ENCODE results near the gene INSIG1. TPM values are rescaled to one million over a fixed set of nuclear protein-coding genes. Genes with fewer than 3 reads are reported as not detected.

The INSIG1 gene
- total RNA-seq, 1 experiment from 2014 or later, result 103 TPM

DNA sequence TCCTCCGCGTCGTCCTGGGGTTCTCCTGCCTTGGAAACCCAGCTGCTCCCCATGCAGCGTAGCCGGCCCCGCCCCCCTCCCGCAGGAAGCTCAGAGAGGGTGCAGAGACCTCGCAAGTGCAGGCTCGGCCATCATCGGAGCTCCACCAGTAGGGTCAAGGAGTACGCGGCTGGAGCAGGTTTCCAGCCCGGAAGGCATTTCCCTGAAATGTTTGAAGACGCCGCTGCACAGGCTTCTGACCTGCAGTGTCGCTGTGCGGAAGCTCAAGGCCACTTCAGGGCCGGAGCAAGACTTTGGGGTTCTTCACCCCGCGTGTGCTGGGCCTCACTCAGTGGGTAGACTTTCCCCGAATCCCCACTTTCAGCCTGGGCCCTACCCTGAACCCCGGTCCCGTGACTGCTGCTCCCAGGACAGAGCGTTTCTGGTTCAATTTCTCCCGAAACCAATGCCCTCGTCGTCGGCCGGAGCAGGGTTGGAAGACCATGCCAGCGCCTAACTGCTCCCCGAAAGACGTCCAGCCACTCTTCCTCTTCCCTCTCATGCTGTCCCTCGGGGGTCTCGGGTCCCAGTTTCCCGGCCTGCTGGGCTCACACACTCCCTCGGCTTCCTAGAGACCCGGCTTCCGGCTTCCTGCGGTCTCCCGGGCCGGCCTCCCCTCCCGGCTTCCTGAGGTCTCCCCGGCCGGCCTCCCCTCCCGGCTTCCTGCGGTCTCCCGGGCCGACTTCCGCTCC lies 52.1 kb downstream of the INSIG1 start:
- no peak for DNase-seq
- Histone ChIP-seq H3K27me3 (ENCODE audit: insufficient read depth, low read depth) (peaks cover 58% of the 10 kb centered on the region), H3K36me3 (ENCODE audit: low read depth) (no peaks in the 10 kb centered on the region), H3K79me2 (ENCODE audit: low read depth) (no peaks in the 10 kb centered on the region), H3K9me2 (ENCODE audit: insufficient read depth) (no peaks in the 10 kb centered on the region), H3K27ac (no peak overlapping the region), H4K20me1 (ENCODE audit: insufficient read depth) (no peaks in the 10 kb centered on the region), H3K4me2 (no peak overlapping the region), H3F3A (ENCODE audit: insufficient read depth, low read depth) (no peaks in the 10 kb centered on the region), H3K4me3 (no peak overlapping the region), H3K4me1 (replicated peaks; ENCODE audit: insufficient read depth) (peaks cover 4% of the 10 kb centered on the region), H2AFZ (no peak overlapping the region), H3K9me3 (ENCODE audit: insufficient read depth, low read depth) (no peaks in the 10 kb centered on the region)
- no peak for TF ChIP-seq EZH2 (IDR thresholded peaks at IDR 0.05; ENCODE audit: low read depth)
- TF ChIP-seq, protein P1, sequence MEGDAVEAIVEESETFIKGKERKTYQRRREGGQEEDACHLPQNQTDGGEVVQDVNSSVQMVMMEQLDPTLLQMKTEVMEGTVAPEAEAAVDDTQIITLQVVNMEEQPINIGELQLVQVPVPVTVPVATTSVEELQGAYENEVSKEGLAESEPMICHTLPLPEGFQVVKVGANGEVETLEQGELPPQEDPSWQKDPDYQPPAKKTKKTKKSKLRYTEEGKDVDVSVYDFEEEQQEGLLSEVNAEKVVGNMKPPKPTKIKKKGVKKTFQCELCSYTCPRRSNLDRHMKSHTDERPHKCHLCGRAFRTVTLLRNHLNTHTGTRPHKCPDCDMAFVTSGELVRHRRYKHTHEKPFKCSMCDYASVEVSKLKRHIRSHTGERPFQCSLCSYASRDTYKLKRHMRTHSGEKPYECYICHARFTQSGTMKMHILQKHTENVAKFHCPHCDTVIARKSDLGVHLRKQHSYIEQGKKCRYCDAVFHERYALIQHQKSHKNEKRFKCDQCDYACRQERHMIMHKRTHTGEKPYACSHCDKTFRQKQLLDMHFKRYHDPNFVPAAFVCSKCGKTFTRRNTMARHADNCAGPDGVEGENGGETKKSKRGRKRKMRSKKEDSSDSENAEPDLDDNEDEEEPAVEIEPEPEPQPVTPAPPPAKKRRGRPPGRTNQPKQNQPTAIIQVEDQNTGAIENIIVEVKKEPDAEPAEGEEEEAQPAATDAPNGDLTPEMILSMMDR (conservative IDR thresholded peaks at IDR 0.05), result no peak
- CTCF ChIA-PET, result no interaction called here
- POLR2A ChIA-PET (ENCODE audit: unreplicated experiment), result no interaction called here
- intact Hi-C loops (cut with micrococcal nuclease; ENCODE audit: unreplicated experiment), result no loop called here
- no TSS peak for BruUV-seq (replicated peaks)

- Histone ChIP-seq H3K79me2 (ENCODE audit: low read depth) (no peaks in the 10 kb centered on the region), H3F3A (ENCODE audit: insufficient read depth, low read depth) (no peaks in the 10 kb centered on the region), H3K9me2 (ENCODE audit: insufficient read depth) (no peaks in the 10 kb centered on the region), H3K9me3 (ENCODE audit: insufficient read depth, low read depth) (no peaks in the 10 kb centered on the region), H3K27me3 (ENCODE audit: insufficient read depth, low read depth) (peaks cover 73% of the 10 kb centered on the region), H2AFZ (no peak overlapping the region), H3K4me2 (no peak overlapping the region), H4K20me1 (ENCODE audit: insufficient read depth) (no peaks in the 10 kb centered on the region), H3K27ac (no peak overlapping the region), H3K4me3 (no peak overlapping the region), H3K4me1 (replicated peaks; ENCODE audit: insufficient read depth) (no peaks in the 10 kb centered on the region), H3K36me3 (ENCODE audit: low read depth) (no peaks in the 10 kb centered on the region)
- intact Hi-C loops (cut with micrococcal nuclease; ENCODE audit: unreplicated experiment), result no loop called here
- DNase-seq, result no peak
- no peak for TF ChIP-seq EZH2 (IDR thresholded peaks at IDR 0.05; ENCODE audit: low read depth)
- TF ChIP-seq, protein P1 (conservative IDR thresholded peaks at IDR 0.05), result no peak
- CTCF ChIA-PET, result no interaction called here
- no TSS peak for BruUV-seq (replicated peaks)
- POLR2A ChIA-PET (ENCODE audit: unreplicated experiment), result no interaction called here
Observed at GRCh38 chr7:155351120-155351870, 53.6 kb downstream of the INSIG1 start.

GRCh38 chr7:155352076-155352752 lies 54.5 kb downstream of the INSIG1 start:
- Histone ChIP-seq H3K9me2 (ENCODE audit: insufficient read depth) (no peaks in the 10 kb centered on the region), H3K4me2 (no peak overlapping the region), H3K27ac (no peak overlapping the region), H3K4me1 (replicated peaks; ENCODE audit: insufficient read depth) (no peaks in the 10 kb centered on the region), H2AFZ (no peak overlapping the region), H3K4me3 (no peak overlapping the region), H3K79me2 (ENCODE audit: low read depth) (no peaks in the 10 kb centered on the region), H4K20me1 (ENCODE audit: insufficient read depth) (no peaks in the 10 kb centered on the region), H3K36me3 (ENCODE audit: low read depth) (no peaks in the 10 kb centered on the region), H3F3A (ENCODE audit: insufficient read depth, low read depth) (no peaks in the 10 kb centered on the region), H3K9me3 (ENCODE audit: insufficient read depth, low read depth) (no peaks in the 10 kb centered on the region), H3K27me3 (ENCODE audit: insufficient read depth, low read depth) (peaks cover 82% of the 10 kb centered on the region)
- DNase-seq, result no peak
- POLR2A ChIA-PET (ENCODE audit: unreplicated experiment), result interaction anchor here (0.7 kb wide), 1 partner anchor 328 kb away, joined by 3 read pairs; no protein-coding TSS in a partner anchor
- TF ChIP-seq EZH2 (IDR thresholded peaks at IDR 0.05; ENCODE audit: low read depth), result no peak
- TF ChIP-seq, protein P1 (conservative IDR thresholded peaks at IDR 0.05), result no peak
- CTCF ChIA-PET, result no interaction called here
- BruUV-seq (replicated peaks), result no TSS peak
- intact Hi-C loops (cut with micrococcal nuclease; ENCODE audit: unreplicated experiment), result no loop called here

Data from PC-9 (cell line).